HTR-8/SVneo (cell line): ENCODE results near the gene SHTN1.

Experiments used
- DNase-seq: peaks from one replicate; pipeline ENCODE4 v3.0.0; 2011; ENCODE audit warnings: low spot score, mixed read lengths; ENCODE audit not compliant: insufficient read length
- FAIRE-seq: peaks from 2 replicates; lab custom pipeline; 2011; peaks lifted over from hg19 to GRCh38; lab: Jason Lieb, UNC

The SHTN1 gene

DNA sequence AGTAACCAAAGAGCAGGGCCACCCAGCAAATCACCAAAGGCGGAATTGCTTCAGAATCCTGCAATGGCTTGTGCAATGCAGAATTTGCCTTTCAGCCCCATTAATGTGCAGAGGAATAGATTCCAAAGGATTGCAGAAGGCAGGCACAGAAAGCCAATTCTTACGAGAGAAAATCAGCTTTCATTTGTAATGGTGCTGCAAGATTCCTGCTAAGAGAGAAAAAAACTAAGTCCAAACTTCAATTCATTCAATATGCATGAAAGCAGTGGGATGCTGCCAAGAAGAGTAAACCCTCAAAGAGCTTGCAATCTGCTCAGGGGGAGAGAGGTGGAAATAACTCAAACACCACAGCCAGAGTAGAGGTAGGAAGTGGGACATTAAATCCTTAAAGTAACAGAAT is 85.3 kb downstream of the SHTN1 start:
- DNase-seq = no peak
- FAIRE-seq = no peak

DNA sequence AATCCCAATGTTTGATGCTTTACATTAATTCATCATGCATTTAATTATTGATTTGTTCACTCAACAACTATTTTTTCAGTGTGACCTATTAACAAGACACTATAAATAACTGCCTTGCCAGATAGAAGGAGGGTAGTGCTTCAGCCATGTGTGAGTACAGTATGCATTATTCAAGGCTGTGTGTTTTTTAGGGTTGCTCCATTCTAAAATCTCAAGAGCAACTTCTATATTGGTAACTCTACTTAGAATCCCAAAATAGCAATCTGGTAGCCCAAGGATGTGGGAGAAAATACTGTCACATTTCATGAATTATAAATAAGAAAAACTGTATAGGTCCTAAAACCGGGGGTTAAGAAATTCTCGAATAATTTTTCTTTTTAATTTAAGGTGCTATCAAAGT is 85.8 kb downstream of the SHTN1 start:
- FAIRE-seq (no peak), DNase-seq (no peak)

DNA sequence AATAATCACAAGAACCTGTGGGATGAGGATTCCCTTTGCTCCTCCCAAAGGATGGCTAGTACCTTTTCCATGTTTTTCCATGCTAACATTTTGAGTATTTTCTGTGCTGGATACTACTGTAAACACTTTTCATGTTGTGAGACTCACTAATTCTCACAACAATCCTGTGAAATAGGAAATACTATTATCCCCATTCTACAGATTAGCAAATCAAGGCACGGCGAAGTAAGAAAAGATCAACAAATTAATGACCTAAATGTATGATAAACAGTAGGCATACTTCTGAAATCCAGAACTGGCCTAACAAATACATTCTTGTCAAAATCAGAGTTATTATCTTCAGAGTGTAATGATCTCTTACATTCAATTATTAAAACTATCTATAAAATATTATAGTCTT is 86.4 kb downstream of the SHTN1 start:
- FAIRE-seq = no peak
- DNase-seq = no peak

DNA sequence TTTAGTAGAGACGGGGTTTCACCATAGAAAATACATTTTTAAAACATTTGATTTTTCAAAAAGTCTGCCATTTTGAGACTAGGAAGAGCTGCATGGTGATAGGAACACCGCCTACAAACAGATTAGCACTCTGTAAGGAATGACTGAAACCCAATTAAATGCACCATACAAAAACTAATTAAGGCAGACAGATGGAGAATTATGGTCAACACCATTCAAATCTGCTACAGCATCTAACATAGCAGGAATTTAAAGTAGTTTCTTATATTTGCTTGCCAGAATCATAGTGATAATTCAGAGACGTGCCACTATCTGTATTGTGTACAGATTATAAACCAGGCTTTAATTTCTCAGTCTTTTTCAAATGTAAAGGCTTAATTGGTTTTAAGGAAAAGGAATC is 87.5 kb downstream of the SHTN1 start:
- DNase-seq (no peak), FAIRE-seq (no peak)

DNA sequence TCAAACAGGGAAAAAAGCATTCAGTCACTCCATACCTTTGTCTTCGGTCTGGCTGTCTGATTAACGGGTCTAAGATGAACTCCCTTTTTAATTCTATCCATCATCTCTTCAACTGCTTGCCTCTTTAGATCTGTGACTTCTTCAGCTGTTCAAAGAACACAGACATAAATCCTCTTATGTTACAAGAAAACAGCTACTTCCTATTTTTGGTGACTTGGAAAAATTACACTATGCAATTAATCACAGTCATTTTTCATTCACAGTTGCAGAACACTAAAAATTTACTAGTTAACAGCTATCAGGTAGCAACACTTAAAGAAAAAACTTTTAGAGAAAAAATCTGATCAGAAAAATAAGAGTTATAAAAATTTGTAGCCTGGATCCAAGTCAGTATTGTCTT is 89.6 kb downstream of the SHTN1 start:
- DNase-seq = no peak
- FAIRE-seq = no peak

DNA sequence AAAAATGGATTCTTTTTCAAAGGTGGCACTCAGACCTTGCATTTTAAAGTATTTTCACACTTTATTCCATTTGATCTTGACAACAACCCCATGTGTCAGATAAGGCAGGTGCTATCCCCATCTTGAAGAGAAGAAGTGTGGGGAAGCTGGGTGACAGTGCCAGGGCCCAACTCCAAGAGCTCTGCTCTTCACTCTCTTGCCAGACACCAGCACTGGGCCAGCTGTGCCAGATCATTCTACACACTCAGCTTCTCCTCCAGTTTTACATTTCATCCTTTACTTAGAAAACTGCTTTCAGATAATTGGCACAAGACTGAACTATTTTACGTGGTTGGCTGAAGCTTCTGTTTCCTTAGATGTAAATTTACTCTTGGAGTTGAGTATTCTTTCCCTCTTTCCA is 91.3 kb downstream of the SHTN1 start:
- DNase-seq (no peak), FAIRE-seq (no peak)

DNA sequence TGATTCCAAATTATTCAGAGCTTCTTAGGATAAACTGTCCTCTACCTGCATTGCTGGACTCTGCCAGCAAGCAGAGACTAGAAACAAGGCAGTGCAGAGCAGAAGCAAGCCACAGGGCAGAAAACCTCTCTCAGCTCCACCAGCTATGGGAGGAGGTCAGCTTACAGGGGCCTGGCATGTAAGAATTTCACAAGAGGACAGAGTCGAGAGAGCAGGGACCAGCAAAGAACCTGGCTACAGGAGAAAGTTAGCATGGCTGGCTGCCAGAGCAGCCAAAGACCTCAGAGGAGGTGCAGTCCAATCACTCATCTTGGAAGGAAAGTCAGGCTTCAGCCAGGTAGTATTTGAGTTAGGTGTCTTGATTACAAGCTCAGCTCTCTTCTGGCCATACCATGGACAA is 92.8 kb downstream of the SHTN1 start:
- FAIRE-seq (no peak), DNase-seq (no peak)

DNA sequence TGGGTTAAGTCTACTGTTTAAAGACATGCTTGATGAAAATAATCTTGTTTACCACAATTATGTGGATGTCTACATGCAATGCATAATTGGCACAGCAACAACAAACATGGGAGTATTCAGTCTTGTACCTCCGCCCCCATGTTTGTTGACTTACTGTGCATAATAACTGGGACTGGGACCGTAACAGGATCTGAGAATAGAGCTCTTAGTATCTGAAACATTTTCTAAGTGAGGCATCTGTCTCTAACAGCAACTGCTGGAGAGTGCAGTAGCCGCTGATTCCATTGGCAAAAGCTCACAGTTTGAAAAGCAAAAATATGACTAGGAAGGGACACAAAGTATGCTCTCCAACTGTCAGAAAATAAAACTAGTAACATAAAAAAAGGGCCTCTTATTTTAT is 94.1 kb downstream of the SHTN1 start:
- DNase-seq = no peak
- no peak for FAIRE-seq

DNA sequence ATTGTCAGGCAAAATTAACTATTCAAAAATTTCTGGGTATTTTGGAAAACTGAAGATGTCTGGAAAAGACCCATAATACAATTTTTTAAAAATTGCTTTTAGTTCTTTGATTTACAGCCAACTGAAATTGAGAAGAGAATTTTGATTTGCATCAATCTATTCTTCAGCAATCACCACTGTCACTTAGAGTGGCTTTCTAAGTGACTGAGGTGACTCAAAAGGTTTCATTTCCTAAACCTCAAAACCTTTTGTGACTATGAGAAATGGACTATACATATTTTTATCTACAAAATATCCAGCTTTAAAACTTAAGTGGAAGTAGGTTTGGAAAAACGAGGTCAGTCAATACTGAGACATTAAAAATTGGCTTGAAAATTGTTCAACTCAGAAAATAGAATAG is 95.7 kb downstream of the SHTN1 start:
- DNase-seq (no peak), FAIRE-seq (no peak)

DNA sequence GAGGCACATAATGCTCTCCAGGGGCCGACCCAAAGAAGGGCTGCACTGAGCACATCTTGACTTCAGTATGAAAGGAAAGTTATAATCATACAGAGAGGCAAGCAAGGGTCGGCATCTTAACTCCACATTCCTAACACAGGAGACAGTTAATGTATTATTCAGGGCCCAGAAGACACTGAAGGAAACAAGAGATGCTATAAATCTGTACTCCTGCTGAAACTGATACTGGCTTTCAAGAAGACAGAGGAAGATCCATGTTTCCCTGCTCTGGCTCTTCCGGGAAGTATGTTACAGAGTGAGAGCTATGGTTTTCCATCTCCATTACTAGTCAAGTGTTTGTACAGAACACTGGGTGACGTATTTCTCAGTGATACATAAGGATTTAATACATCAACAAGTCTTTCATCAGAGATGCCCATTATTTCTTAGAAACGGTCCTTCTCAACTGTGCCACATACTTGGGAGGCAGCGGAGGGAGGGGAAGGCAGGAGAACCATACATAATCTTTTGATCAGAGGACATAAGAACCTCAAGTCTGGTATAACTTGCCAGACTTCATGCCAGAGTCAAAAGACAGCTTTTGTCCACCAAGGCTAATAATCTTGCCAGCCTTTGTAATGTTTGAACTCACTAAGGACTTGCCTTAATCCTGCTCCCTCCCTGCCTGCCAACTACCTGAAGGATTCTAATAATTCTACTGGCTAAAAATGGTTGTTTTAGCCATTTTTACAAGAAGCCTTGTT is 97.6 kb downstream of the SHTN1 start:
- no peak for FAIRE-seq
- no peak for DNase-seq

DNA sequence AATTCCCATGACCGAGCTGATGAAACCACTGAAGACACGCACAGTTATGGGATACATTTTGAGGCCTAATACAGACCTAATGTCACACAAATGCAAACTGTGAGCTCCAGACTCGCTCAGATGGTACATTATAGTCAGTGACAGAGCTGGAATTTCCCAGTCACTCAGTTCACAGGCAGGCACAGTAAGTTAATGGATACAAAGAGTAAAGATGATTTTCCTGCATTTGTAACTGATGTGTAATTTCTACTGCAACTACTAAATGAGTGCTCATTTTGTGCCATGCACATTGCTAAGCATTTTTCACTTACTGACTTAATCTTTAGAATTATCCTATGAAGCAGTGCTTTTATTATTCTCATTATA is 99.2 kb downstream of the SHTN1 start:
- FAIRE-seq (no peak), DNase-seq (no peak)

DNA sequence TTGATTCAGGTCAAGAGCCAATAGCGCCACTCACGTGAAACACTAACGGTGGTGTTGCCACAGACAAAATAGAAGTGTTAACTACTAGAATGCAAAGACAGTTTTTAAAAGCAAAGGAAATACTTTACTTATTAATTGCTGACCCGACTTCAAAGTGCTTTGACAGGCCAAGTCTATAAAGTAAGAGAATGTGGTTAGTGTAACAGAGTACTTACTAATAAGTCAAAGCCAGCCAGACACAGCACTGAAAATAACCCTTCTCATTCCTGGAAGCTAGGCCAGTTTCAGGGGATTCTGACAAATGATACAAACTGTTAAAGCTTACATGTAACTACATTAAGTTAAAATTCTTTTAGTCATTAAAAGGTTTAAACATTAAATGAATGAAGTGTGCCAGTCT is 105.4 kb downstream of the SHTN1 start:
- DNase-seq = no peak
- no peak for FAIRE-seq

DNA sequence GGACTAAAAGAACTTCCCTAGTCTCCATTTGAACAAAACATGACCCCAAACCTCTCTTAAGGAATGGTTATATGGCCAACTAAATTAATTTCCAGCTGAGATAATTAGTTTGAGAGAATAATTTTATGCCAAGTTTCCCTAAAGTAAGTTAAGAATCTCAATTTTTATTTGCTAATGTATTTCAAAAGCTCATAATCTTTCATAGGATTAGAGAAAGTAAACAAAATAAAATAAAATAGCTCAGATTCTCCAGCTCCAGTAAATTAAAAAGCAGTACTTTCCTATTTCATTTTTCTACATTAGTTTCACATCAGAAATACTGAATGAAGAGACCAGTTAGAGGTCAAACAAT is 111.3 kb downstream of the SHTN1 start:
- FAIRE-seq (no peak), DNase-seq (no peak)

DNA sequence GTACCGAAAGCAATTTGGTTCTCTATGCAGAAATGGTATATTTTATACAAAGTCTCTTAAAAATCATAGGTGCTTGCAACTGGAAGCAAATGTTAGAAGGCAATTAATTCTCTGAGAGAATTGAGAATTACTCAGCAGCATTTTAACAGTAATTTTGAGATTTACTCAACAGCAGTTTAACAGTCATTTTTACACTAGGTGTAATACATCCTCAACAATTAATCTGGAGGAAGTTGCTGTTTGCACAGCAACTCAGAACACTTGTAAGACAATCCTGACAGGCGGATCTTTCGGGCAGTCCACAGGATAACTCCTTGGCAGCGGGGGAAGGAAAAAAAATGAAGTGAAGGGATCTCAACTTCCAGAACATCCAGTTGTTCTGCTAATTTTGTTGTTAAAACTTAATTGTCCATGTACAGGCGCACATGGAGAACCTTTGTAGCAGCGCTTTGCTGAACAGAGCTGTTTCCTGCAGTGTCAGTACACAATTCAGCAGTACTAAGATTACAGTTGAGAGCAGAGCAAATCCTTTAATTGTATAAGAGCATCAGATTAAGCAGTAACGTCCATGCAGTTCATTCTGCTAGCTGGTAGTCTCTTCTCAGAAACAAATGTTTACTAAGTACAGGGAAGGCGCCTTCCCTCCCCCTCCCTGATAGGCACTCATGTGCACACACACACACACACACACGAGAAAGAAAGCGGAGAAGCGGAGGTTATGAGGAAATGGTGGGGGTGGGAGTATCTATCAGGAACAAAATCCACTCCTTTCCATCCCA is 111.9 kb downstream of the SHTN1 start:
- FAIRE-seq (no peak), DNase-seq (no peak)

DNA sequence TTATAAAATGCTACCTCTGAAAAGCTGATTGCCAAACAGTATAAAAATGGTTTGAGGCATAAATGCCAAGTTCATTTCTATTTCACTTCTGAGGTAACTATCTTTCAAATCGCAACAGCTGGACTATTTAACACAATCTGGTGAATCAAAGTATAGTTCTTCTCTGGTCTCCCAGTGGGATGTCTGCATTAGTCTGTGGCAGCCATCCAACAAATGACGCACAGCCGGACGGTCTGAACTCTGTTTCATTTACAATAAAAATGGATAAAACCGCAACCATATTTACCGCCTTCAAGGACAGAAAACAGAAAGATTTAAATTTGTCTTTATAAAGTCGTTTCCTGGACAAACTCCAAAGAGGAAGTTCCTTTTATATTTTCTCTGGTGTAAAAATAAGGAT is 113.8 kb downstream of the SHTN1 start:
- no peak for FAIRE-seq
- peak; percentile 12 for DNase-seq

DNA sequence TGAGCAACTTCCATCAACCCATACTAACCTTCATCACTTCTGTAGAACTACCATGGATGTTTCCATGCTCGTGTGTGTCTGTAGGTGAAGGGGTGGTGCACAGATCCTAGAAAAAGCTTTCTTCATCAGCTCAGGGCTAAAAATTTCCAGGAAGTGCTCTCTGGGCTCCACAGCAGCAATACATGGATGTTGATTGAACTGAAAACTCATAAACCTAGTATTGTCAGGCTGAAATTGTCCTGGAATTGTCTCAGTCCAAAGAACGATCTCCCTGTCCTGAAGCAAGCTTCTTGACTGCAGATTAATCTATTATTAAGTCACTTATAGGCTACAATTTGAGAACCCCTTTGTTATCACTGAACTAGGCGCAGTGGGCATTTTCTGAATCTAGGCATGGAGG is 115.9 kb downstream of the SHTN1 start:
- DNase-seq (no peak), FAIRE-seq (no peak)

DNA sequence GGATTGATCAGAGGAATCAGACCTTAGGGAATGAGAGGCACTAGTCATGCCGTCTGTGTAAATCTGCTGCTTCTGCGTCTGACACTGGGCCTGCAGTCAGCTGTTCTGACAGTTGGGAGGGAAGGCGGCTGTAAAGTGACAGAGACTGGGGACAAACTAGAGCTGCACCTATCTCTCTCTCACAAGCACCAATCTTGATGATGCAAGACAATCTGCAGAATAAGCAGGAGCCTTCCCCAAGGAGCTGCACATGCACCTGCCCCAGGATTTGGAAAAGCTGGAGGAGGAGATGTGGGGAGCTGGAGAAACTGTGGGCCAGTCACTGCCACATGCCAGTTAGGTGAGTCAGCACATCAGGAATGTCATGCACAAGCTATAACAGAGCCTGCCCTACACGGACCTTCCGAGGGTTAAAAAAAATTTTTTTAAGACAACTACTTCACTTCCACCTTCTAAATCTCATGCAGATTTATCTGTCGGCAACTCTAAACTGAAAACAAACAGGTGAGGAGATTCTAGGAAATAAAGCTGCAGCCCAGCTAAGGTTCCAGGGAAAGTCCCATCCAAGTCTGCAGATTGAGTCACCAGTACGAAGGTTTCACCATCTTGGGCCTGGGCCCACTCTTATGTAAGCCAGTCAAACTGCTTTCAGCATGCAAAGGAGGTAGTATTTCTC is 116.5 kb downstream of the SHTN1 start:
- DNase-seq = peak; percentile 57
- FAIRE-seq = no peak

DNA sequence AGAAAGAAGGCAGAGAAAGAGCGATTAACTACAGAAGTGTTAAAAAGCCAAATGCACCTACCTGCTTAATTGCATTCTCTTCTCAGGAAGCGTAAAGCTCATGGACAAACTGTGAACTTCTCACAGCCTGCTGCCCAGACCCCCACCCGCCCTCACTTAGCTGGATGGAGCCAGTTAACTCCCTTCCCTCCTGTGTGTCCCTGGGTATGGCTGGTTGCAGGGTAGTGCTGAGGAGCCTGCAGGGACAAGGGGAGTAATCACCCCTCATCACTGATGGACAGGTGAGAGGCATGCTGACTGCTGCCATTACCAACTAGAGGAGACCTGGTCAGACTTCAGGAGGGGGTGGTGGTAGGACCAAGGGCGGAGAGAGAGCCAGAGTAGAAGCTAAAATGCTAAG is 118.2 kb downstream of the SHTN1 start:
- FAIRE-seq = no peak

DNA sequence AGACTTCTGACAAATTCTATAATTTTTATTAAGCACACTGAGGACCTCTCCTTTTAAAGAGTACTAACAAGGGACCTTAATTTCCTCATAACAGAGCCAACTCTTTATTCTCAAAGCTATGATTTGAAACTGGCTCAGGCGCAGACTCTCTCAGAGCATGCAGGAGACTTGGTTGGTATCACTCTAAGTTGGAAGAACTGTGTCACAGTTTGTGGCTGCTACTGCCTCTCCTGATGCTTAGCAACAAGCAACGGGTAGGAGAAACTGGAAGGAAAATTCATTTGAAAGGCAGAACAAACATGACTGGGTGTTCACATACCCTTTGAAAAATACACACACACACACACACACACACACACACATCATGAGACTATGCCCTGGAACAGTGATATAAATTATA is 122.3 kb downstream of the SHTN1 start:
- DNase-seq (no peak), FAIRE-seq (no peak)

More for the DNA sequence above, 118.2 kb downstream of the SHTN1 start:
- DNase-seq = no peak

DNA sequence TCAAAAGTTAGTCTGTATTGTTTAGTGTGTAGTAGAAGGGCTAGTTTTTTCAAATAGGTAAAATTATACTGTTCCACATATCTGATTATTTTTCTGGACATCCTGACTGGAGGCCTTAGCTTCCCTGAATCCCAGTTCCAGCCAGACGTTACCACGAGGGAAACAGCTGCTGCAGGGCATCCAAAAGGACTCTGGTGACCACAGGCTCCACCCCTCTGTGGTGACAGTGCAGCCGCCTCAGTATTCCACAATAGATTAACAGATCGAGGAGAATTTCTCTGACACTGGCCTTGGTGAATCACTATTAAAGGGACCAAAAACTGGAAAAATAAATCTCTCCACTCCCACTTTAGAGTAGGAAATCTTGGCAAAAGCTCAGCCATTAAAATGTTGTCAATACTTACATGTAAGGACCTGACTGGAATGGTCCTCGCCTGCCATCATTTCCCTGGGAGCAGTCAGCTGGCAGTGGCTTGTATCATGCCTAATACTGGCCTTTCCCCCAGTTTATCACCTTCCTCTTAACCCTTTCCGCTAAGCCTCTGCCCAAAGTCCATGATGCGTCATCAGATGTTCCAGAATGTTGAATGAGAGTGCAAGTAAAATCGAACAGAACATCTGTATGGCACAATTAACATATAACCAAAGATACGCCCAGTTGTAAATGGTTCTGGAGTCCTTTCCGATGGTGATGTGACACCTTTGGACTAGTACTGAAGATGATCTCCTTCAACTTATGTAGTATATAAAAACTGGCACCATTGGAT is 124.1 kb downstream of the SHTN1 start:
- DNase-seq (no peak), FAIRE-seq (no peak)

DNA sequence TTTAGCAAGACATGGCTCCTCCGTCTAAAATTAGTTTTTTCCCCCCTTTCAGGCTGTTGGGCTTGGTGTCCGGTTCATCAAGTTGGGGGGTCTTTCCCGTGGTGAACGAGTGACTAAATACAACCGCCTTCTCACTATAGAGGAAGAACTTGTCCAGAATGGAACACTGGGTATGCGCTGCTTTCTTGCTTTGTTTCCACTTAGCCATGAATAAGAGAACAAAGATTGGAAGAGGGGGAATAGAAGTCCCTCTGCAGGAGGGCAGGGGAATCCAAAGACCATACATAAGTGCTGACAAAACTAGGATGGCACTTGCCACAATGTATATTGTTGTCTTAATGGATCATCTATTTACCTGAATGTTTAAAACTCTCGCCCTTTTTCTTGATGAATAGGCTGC is 125.2 kb downstream of the SHTN1 start:
- DNase-seq (no peak), FAIRE-seq (no peak)
